HCT116 (cell line): ENCODE data around the gene GMDS. TPM values are rescaled to one million over a fixed set of nuclear protein-coding genes. Genes with fewer than 3 reads are reported as not detected.

Experiments
- ATAC-seq: fragments of 200-7000 bp; cut with Tn5 transposase; 2 replicates; pipeline ENCODE4 v1.9.1; 2020; ENCODE audit warnings: mild to moderate bottlenecking, moderate library complexity
- BruUV-seq: library from RNA; stranded (reverse); fragments of 400-500 nt; replicated peaks from 2 replicates; lab custom pipeline; 2021; lab: Mats Ljungman, UMichigan
- CTCF ChIA-PET: fragments of 300-600 bp; sonication (Branson Sonifier 250); formaldehyde crosslinking; loops from one replicate; lab custom pipeline; 2021; ENCODE audit warnings: antibody characterized with exemption; lab: Charles Lee
- POLR2A ChIA-PET: fragments of 300-600, 350-600 bp; sonication (Branson Sonifier 250); formaldehyde crosslinking; loops from one replicate; lab custom pipeline; 2021; ENCODE audit warnings: antibody characterized with exemption; lab: Charles Lee
- RAD21 ChIA-PET, 2 experiments: fragments of 300-600 bp; sonication (Branson Sonifier 250); formaldehyde crosslinking; loops; one replicate each; lab custom pipeline; 2023; ENCODE audit warnings: low total read pairs in 2 of 2; ENCODE audit not compliant: uncharacterized antibody in 2 of 2, unreplicated experiment in 2 of 2, low non-redundant PET in 1 of 2; lab: Charles Lee
- DNase-seq: peaks from one replicate; pipeline ENCODE4 v3.0.0-alpha.2; 2010; ENCODE audit warnings: low read depth, low spot score
- H2AFZ ChIP-seq: fragments of 200-600 bp; shearing (Covaris generic), sonication (generic); 2 replicates; pipeline ENCODE4 v1.6.1; 2017; ENCODE audit warnings: low read depth, mixed run types, mixed read lengths, antibody characterized with exemption, low read length; ENCODE audit not compliant: poor library complexity, severe bottlenecking
- H3K27ac ChIP-seq: 2 replicates; pipeline ENCODE4 v1.5.1; 2012; ENCODE audit warnings: low read depth, low read length
- H3K27me3 ChIP-seq: fragments of 200-600 bp; sonication (generic); 2 replicates; pipeline ENCODE4 v1.6.1; 2016; ENCODE audit warnings: mixed run types, low read length, mixed read lengths; ENCODE audit not compliant: insufficient read depth
- H3K36me3 ChIP-seq, 2 experiments: fragments of 200-500 bp in 1 of 2; fragments of 200-600 bp in 1 of 2; sonication (Bioruptor generic) in 1 of 2; sonication (generic) in 1 of 2; 2 replicates each; pipeline versions ENCODE4 v1.5.1 to v1.6.1; 2014 to 2016; ENCODE audit warnings: low read length in 2 of 2, inconsistent platforms in 1 of 2, mixed read lengths in 1 of 2, mixed run types in 1 of 2; ENCODE audit not compliant: insufficient read depth in 2 of 2, control insufficient read depth in 1 of 2
- H3K4me1 ChIP-seq, 2 experiments: fragments of 200-600 bp in 1 of 2; sonication (generic) in 1 of 2; 2 replicates each; pipeline versions ENCODE4 v1.5.1 to v1.6.1; 2012 to 2017; ENCODE audit warnings: low read length in 2 of 2, inconsistent platforms in 1 of 2, mild to moderate bottlenecking in 1 of 2, mixed read lengths in 1 of 2, mixed run types in 1 of 2, moderate library complexity in 1 of 2; ENCODE audit not compliant: insufficient read depth in 2 of 2, control insufficient read depth in 1 of 2
- H3K4me2 ChIP-seq: fragments of 200-600 bp; sonication (generic); 2 replicates; pipeline ENCODE4 v1.6.1; 2017; ENCODE audit warnings: mixed run types, low read length, mixed read lengths
- H3K4me3 ChIP-seq, 2 experiments: fragments of 200-600 bp in 1 of 2; sonication (generic) in 1 of 2; replicated peaks in 1 of 2; 2 replicates each; pipeline ENCODE4 v1.5.1; 2011 to 2016; ENCODE audit warnings: low read length in 2 of 2, control low read depth in 1 of 2, low read depth in 1 of 2, mild to moderate bottlenecking in 1 of 2, mixed read lengths in 1 of 2, mixed run types in 1 of 2
- H3K79me2 ChIP-seq: fragments of 200-600 bp; sonication (generic); 2 replicates; pipeline ENCODE4 v1.6.1; 2017; ENCODE audit warnings: mild to moderate bottlenecking, mixed run types, low read length, moderate library complexity, mixed read lengths; ENCODE audit not compliant: insufficient read depth
- H3K9ac ChIP-seq: fragments of 200-600 bp; sonication (generic); 2 replicates; pipeline ENCODE4 v1.6.1; 2016; ENCODE audit warnings: low read length, mixed read lengths
- H3K9me2 ChIP-seq: fragments of 200-600 bp; sonication (generic), shearing (Covaris generic); 2 replicates; pipeline ENCODE4 v1.6.1; 2017; ENCODE audit warnings: mixed run types, mild to moderate bottlenecking, moderate library complexity; ENCODE audit not compliant: insufficient read depth
- H3K9me3 ChIP-seq, 2 experiments: fragments of 200-500 bp in 1 of 2; fragments of 200-600 bp in 1 of 2; sonication (Bioruptor generic) in 1 of 2; sonication (generic) in 1 of 2; 2 replicates each; pipeline ENCODE4 v1.6.1; 2014 to 2017; ENCODE audit warnings: low read length in 2 of 2, mixed read lengths in 2 of 2, inconsistent platforms in 1 of 2, low read depth in 1 of 2, mild to moderate bottlenecking in 1 of 2, mixed run types in 1 of 2, moderate library complexity in 1 of 2; ENCODE audit not compliant: control insufficient read depth in 1 of 2, insufficient read depth in 1 of 2
- H4K20me1 ChIP-seq: fragments of 200-600 bp; sonication (generic), shearing (Covaris generic); 2 replicates; pipeline ENCODE4 v1.6.1; 2017; ENCODE audit warnings: mixed run types, mild to moderate bottlenecking, moderate library complexity; ENCODE audit not compliant: insufficient read depth
- CBX3 ChIP-seq: IDR thresholded peaks from 2 replicates; pipeline ENCODE4 v1.6.1; 2012; ENCODE audit warnings: low read depth
- CEBPB ChIP-seq: IDR thresholded peaks from 2 replicates; pipeline ENCODE4 v1.6.1; 2012; ENCODE audit warnings: low read depth
- CTCF ChIP-seq, 3 experiments: fragments of 200-600 bp in 1 of 3; sonication (generic) in 1 of 3; IDR thresholded peaks in 2 of 3; conservative IDR thresholded peaks in 1 of 3; 2 replicates each; pipeline ENCODE4 v1.5.1; 2012 to 2017; ENCODE audit warnings: low read depth in 2 of 3, low read length in 2 of 3, antibody characterized with exemption in 1 of 3, borderline replicate concordance in 1 of 3, control low read depth in 1 of 3, mild to moderate bottlenecking in 1 of 3, mixed read lengths in 1 of 3, mixed run types in 1 of 3, moderate library complexity in 1 of 3; ENCODE audit not compliant: insufficient read depth in 1 of 3
- EGR1 ChIP-seq: IDR thresholded peaks from 2 replicates; pipeline ENCODE4 v1.6.1; 2012; ENCODE audit warnings: low read depth
- ELF1 ChIP-seq: IDR thresholded peaks from 2 replicates; pipeline ENCODE4 v1.6.1; 2012; ENCODE audit warnings: low read depth, borderline replicate concordance
- JUND ChIP-seq: IDR thresholded peaks from 2 replicates; pipeline ENCODE4 v1.6.1; 2012
- POLR2A ChIP-seq: IDR thresholded peaks from 2 replicates; pipeline ENCODE4 v1.7.0; 2011; ENCODE audit warnings: borderline replicate concordance; ENCODE audit not compliant: insufficient read depth, insufficient read length; ENCODE audit errors: extremely low read depth
- RAD21 ChIP-seq: IDR thresholded peaks from 2 replicates; pipeline ENCODE4 v1.6.1; 2012; ENCODE audit warnings: low read depth, mild to moderate bottlenecking
- SIN3A ChIP-seq: IDR thresholded peaks from 2 replicates; pipeline ENCODE4 v1.6.1; 2012; ENCODE audit warnings: low read depth
- SP1 ChIP-seq: IDR thresholded peaks from 2 replicates; pipeline ENCODE4 v1.6.1; 2012; ENCODE audit warnings: low read depth
- TCF7L2 ChIP-seq: IDR thresholded peaks from 2 replicates; pipeline ENCODE4 v1.7.0; 2011; ENCODE audit warnings: borderline replicate concordance, inconsistent platforms; ENCODE audit not compliant: insufficient read depth, insufficient read length; ENCODE audit errors: extremely low read depth
- YY1 ChIP-seq: IDR thresholded peaks from 2 replicates; pipeline ENCODE4 v1.6.1; 2011; ENCODE audit warnings: low read length, low read depth, moderate library complexity, mild to moderate bottlenecking; ENCODE audit not compliant: insufficient replicate concordance; ENCODE audit errors: extremely low read depth
- ZBTB33 ChIP-seq: IDR thresholded peaks from 2 replicates; pipeline ENCODE4 v1.6.1; 2011; ENCODE audit warnings: mild to moderate bottlenecking, low read length, moderate library complexity; ENCODE audit not compliant: insufficient replicate concordance; ENCODE audit errors: extremely low read depth
- ZNF274 ChIP-seq: fragments of 200-500 bp; sonication (Bioruptor generic); IDR thresholded peaks from 2 replicates; pipeline ENCODE4 v1.6.1; 2014; ENCODE audit warnings: mild to moderate bottlenecking, low read depth, low read length, inconsistent platforms
- intact Hi-C: fragments of 100-400 bp; cut with micrococcal nuclease; formaldehyde crosslinking; loops from 2 replicates; pipeline ENCODE4 v1.10.0; 2022
- total RNA-seq: library from RNA; stranded (reverse); gene quantifications from one replicate; pipeline ENCODE4 v1.2.1, GENCODE V29; 2021; ENCODE audit not compliant: unreplicated experiment

Gene GMDS
- total RNA-seq, 1 experiment from 2014 or later, result 34.4 TPM

DNA sequence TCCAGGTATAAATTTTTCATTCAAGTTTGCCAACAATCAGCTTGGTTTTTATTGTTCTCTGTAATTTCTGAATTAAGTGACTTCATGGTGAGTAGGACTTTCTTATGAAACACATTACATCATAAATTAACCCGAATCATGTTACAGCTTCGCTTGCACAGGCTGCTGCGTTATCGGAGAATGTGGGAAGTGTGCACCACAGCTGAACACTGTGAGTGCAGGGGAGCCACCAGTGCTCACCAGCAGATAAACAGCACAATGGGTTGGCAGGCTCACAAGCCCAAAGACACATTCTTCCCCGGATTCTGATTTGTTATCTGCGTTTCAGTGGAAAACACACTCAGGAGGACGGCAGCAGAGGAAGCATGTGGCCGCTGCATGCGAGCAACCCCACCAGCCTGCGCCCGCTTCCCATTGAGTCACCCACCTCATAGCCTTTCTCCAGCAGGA is 121.1 kb downstream of the GMDS start:
- CTCF ChIA-PET, result no interaction called here
- Histone ChIP-seq H2AFZ (no peak overlapping the region), H3K4me1 (no peaks in the 10 kb centered on the region), H3K9ac (no peak overlapping the region), H4K20me1 (no peaks in the 10 kb centered on the region), H3K4me2 (no peak overlapping the region), H3K36me3 (no peaks in the 10 kb centered on the region), H3K9me3 (no peaks in the 10 kb centered on the region), H3K27ac (no peak overlapping the region), H3K27me3 (no peaks in the 10 kb centered on the region), H3K4me3 (no peak overlapping the region), H3K79me2 (no peaks in the 10 kb centered on the region), H3K9me2 (no peaks in the 10 kb centered on the region)
- DNase-seq (no peak), ATAC-seq (no peak)
- no peak for TF ChIP-seq POLR2A
- TF ChIP-seq EGR1, result no peak
- TF ChIP-seq CTCF (IDR thresholded peaks at IDR 0.05 in 2 of 3, conservative IDR thresholded peaks at IDR 0.05 in 1 of 3; ENCODE audit: borderline replicate concordance in 1 of 3, insufficient read depth in 1 of 3, low read depth in 2 of 3, low read length in 2 of 3), result no peak
- no peak for TF ChIP-seq CEBPB
- TF ChIP-seq YY1, result no peak
- TF ChIP-seq ELF1, result no peak
- TF ChIP-seq RAD21, result no peak
- TF ChIP-seq JUND, result no peak
- no peak for TF ChIP-seq SP1
- no peak for TF ChIP-seq CBX3
- TF ChIP-seq SIN3A, result no peak
- no peak for TF ChIP-seq ZBTB33
- no peak for TF ChIP-seq TCF7L2
- no peak for TF ChIP-seq ZNF274
- POLR2A ChIA-PET, result no interaction called here
- intact Hi-C loops, result no loop called here
- RAD21 ChIA-PET, result no interaction called here
- BruUV-seq, result no TSS peak
